DND-41 (cell line): ENCODE results near the gene ATAD3B.
A peak's percentile ranks its signal among the peaks of the same experiment; 100 is the strongest.
"Not testable (repeated sequence)": the region's sequence is repeated elsewhere in the genome, so short reads cannot be mapped to it uniquely, and the experiment has no call there.

ENCODE experiments used
- ATAC-seq: fragments of 200-7000 bp; cut with Tn5 transposase; 3 replicates; pipeline ENCODE4 v1.9.1; 2021; ENCODE audit warnings: low read depth; ENCODE audit not compliant: insufficient read depth
- DNase-seq: peaks from one replicate; pipeline ENCODE4 v3.0.0-alpha.2; 2020
- H2AFZ ChIP-seq: 2 replicates; pipeline ENCODE4 v1.6.0; 2012; ENCODE audit warnings: low read depth, low read length
- H3K27ac ChIP-seq: 2 replicates; pipeline ENCODE4 v1.5.1; 2012; ENCODE audit warnings: low read length, inconsistent platforms
- H3K27me3 ChIP-seq: fragments of 200-600 bp; sonication (generic); 2 replicates; pipeline ENCODE4 v1.6.0; 2012; ENCODE audit warnings: low read length, mild to moderate bottlenecking, inconsistent platforms; ENCODE audit not compliant: insufficient read depth, poor library complexity
- H3K36me3 ChIP-seq: 2 replicates; pipeline ENCODE4 v1.5.1; 2012; ENCODE audit warnings: low read length, inconsistent platforms; ENCODE audit not compliant: insufficient read depth
- H3K4me1 ChIP-seq: 2 replicates; pipeline ENCODE4 v1.5.1; 2012; ENCODE audit warnings: mild to moderate bottlenecking, low read length; ENCODE audit not compliant: insufficient read depth
- H3K4me2 ChIP-seq: 2 replicates; pipeline ENCODE4 v1.6.0; 2012; ENCODE audit warnings: mild to moderate bottlenecking, moderate library complexity, low read length, inconsistent platforms; ENCODE audit not compliant: insufficient read depth
- H3K4me3 ChIP-seq, 2 experiments: fragments of 200-600 bp in 1 of 2; shearing (Covaris generic) in 1 of 2; 2 replicates each; pipeline ENCODE4 v1.5.1; 2012 to 2016; ENCODE audit warnings: inconsistent platforms in 2 of 2, low read length in 2 of 2, mild to moderate bottlenecking in 2 of 2, low read depth in 1 of 2, moderate library complexity in 1 of 2
- H3K79me2 ChIP-seq: 2 replicates; pipeline ENCODE4 v1.6.0; 2012; ENCODE audit warnings: low read length, inconsistent platforms; ENCODE audit not compliant: insufficient read depth
- H3K9ac ChIP-seq: 2 replicates; pipeline ENCODE4 v1.6.0; 2012; ENCODE audit warnings: low read depth, mild to moderate bottlenecking, inconsistent platforms, low read length, moderate library complexity
- H3K9me3 ChIP-seq: 2 replicates; pipeline ENCODE4 v1.5.1; 2012; ENCODE audit warnings: low read length, moderate library complexity, mild to moderate bottlenecking, inconsistent platforms; ENCODE audit not compliant: insufficient read depth, severe bottlenecking
- H4K20me1 ChIP-seq: 2 replicates; pipeline ENCODE4 v1.6.0; 2012; ENCODE audit warnings: low read length; ENCODE audit not compliant: insufficient read depth
- EZH2 ChIP-seq: IDR thresholded peaks from 3 replicates; pipeline ENCODE4 v1.6.1; 2012; ENCODE audit warnings: borderline replicate concordance, low read depth, mild to moderate bottlenecking, moderate library complexity, low read length, inconsistent platforms; ENCODE audit not compliant: severe bottlenecking
- TF ChIP-seq, protein P1 (sequence below): IDR thresholded peaks from 2 replicates; pipeline ENCODE4 v1.5.1; 2012; ENCODE audit warnings: borderline replicate concordance, low read length, moderate library complexity, mild to moderate bottlenecking; ENCODE audit not compliant: poor library complexity, severe bottlenecking; ENCODE audit errors: extremely low read depth

Gene ATAD3B

GRCh38 chr1:1463312-1463711, 8.3 kb upstream of the ATAD3B start:
- no peaks in the 10 kb centered on the region for H3K4me1 ChIP-seq
- H3K79me2 ChIP-seq, result no peaks in the 10 kb centered on the region
- no peak overlapping the region for H2AFZ ChIP-seq
- no peaks in the 10 kb centered on the region for H3K27me3 ChIP-seq
- no peaks in the 10 kb centered on the region for H3K9me3 ChIP-seq
- H3K4me2 ChIP-seq, result no peak overlapping the region
- DNase-seq, result no peak
- ATAC-seq, result no peak
- no peaks in the 10 kb centered on the region for H3K36me3 ChIP-seq
- no peak overlapping the region for H3K27ac ChIP-seq
- TF ChIP-seq, protein P1, sequence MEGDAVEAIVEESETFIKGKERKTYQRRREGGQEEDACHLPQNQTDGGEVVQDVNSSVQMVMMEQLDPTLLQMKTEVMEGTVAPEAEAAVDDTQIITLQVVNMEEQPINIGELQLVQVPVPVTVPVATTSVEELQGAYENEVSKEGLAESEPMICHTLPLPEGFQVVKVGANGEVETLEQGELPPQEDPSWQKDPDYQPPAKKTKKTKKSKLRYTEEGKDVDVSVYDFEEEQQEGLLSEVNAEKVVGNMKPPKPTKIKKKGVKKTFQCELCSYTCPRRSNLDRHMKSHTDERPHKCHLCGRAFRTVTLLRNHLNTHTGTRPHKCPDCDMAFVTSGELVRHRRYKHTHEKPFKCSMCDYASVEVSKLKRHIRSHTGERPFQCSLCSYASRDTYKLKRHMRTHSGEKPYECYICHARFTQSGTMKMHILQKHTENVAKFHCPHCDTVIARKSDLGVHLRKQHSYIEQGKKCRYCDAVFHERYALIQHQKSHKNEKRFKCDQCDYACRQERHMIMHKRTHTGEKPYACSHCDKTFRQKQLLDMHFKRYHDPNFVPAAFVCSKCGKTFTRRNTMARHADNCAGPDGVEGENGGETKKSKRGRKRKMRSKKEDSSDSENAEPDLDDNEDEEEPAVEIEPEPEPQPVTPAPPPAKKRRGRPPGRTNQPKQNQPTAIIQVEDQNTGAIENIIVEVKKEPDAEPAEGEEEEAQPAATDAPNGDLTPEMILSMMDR, result no peak
- no peak for TF ChIP-seq EZH2
- H3K9ac ChIP-seq, result no peak overlapping the region
- H4K20me1 ChIP-seq, result no peaks in the 10 kb centered on the region
- H3K4me3 ChIP-seq, result no peak overlapping the region

- not testable (repeated sequence) for DNase-seq, H4K20me1 ChIP-seq, ATAC-seq, H3K9ac ChIP-seq, H3K27me3 ChIP-seq, H3K9me3 ChIP-seq, H3K27ac ChIP-seq, H2AFZ ChIP-seq, H3K36me3 ChIP-seq, H3K4me3 ChIP-seq, H3K4me2 ChIP-seq
- Histone ChIP-seq H3K79me2 (peaks cover 26% of the 10 kb centered on the region), H3K4me1 (peaks cover 23% of the 10 kb centered on the region)
Observed at GRCh38 chr1:1468196-1468985, 3.2 kb upstream of the ATAD3B start.

- Histone ChIP-seq H3K4me1 (peaks cover 34% of the 10 kb centered on the region), H3K4me3 (peak overlapping the region; percentile 62 to 70), H2AFZ (peak overlapping the region; percentile 95), H4K20me1 (peaks cover 16% of the 10 kb centered on the region), H3K27me3 (no peaks in the 10 kb centered on the region), H3K36me3 (peaks cover 8% of the 10 kb centered on the region), H3K9ac (peak overlapping the region; percentile 72), H3K9me3 (no peaks in the 10 kb centered on the region), H3K27ac (peak overlapping the region; percentile 68), H3K79me2 (peaks cover 43% of the 10 kb centered on the region), H3K4me2 (peak overlapping the region; percentile 79)
- ATAC-seq (no peak), DNase-seq (peak; percentile 41)
- TF ChIP-seq, protein P1, result no peak
- TF ChIP-seq EZH2, result no peak
Observed at GRCh38 chr1:1470626-1471388, 758 bp upstream of the ATAD3B start.

DNA sequence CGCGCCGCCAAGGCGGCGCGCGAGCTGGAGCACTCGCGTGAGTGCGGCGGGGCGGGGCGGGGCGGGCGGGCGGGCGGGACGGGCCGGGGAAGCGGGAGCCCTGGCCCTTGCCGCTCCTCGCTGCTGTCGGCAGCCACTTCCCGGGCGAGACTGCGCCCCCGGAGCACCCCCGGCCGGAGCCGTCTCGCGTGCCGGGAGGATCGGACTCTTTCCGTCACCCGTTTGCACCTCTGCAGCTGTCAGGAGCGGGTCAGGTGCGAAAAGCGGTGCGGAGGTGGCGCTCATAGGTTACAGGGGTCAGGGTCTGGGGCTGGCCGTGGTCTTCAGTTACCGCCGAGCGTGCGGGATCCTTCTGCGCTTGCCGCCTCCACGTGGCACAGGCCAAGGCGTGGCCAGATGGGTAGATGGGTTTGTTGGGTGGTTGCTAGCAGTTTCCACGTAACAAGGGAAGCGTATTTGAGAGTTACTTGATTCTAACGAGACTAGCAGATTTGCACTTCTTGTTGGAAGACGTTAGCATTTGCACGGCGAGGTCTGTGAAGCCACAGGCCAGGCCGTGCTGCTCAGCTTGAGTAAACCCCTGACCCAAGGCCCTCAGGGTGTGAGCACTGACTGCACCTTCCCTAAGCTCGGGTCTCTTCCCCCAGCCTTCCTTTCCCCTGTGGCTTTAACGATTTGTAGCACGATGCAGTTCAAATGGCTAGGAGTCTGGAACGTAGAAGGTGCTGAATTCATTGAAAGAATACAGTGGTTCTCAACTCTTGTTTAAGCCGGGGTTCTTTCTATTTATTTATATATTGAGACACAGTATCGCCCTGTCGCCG, 700 bp downstream of the ATAD3B start:
- peak; percentile 21 for DNase-seq
- H2AFZ ChIP-seq, H3K27me3 ChIP-seq, H3K9me3 ChIP-seq: not testable (repeated sequence)
- Histone ChIP-seq H3K4me3 (peak overlapping the region; percentile 40 to 66; a peak in 3 of 4 replicates), H3K27ac (peak overlapping the region; percentile 56), H3K79me2 (peaks cover 57% of the 10 kb centered on the region), H3K9ac (peak overlapping the region; percentile 72), H3K4me2 (peak overlapping the region; percentile 77), H4K20me1 (peaks cover 23% of the 10 kb centered on the region), H3K4me1 (peaks cover 34% of the 10 kb centered on the region), H3K36me3 (peaks cover 15% of the 10 kb centered on the region)
- peak; percentile 27 for ATAC-seq

DNA sequence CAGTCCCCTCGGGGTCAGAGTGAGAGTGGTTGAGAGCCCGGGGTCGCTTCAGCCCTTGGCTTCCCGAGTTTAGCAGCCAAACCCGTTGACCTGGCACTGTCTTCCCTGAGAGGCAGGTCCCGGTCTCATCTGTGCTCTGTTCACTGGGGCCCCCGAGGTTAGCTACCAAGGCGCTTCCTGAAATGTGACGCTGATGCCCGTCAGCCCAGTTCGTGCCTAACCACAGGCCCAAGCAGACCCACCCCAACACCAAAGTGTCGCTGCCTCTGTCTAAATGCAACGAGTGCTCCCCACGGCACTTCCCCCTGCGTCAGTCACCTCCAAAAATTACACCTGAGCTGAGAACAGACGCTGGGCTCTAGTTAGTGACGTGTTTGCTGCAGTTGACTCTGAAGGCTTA, 4.4 kb downstream of the ATAD3B start:
- H3K4me3 ChIP-seq, H3K27ac ChIP-seq, H3K9me3 ChIP-seq, H3K4me2 ChIP-seq, DNase-seq, H2AFZ ChIP-seq, ATAC-seq, H3K9ac ChIP-seq, H3K27me3 ChIP-seq: not testable (repeated sequence)
- peaks cover 22% of the 10 kb centered on the region for H3K4me1 ChIP-seq
- H3K79me2 ChIP-seq, result peaks cover 51% of the 10 kb centered on the region
- peaks cover 40% of the 10 kb centered on the region for H3K36me3 ChIP-seq
- H4K20me1 ChIP-seq, result peaks cover 27% of the 10 kb centered on the region
